BJ (cell line): ENCODE measurements around the gene MAN1B1. TPM values are rescaled to one million over a fixed set of nuclear protein-coding genes. Genes with fewer than 3 reads are reported as not detected.

Experiments
- CTCF ChIA-PET: fragments of 350-600 bp; formaldehyde crosslinking; extraction: SDS; loops from one replicate; lab custom pipeline; 2021; ENCODE audit warnings: antibody characterized with exemption, inconsistent platforms; lab: Yijun Ruan, JAX
- POLR2A ChIA-PET: fragments of 300-600 bp; sonication (Branson Sonifier 250); formaldehyde crosslinking; extraction: SDS; loops from one replicate; lab custom pipeline; 2021; ENCODE audit warnings: antibody characterized with exemption; lab: Charles Lee
- DNase-seq: peaks from one replicate; pipeline ENCODE4 v3.0.0-alpha.2; 2011; ENCODE audit warnings: low read depth
- H3K27me3 ChIP-seq: 2 replicates; pipeline ENCODE4 v1.6.0; 2011; ENCODE audit warnings: low read length; ENCODE audit not compliant: control insufficient read depth, insufficient read depth
- H3K36me3 ChIP-seq: 2 replicates; pipeline ENCODE4 v1.5.1; 2011; ENCODE audit warnings: low read length; ENCODE audit not compliant: control insufficient read depth, insufficient read depth
- H3K4me3 ChIP-seq: 2 replicates; pipeline ENCODE4 v1.5.1; 2011; ENCODE audit warnings: low read depth, mild to moderate bottlenecking, control low read depth, low read length
- polyA plus RNA-seq: library from polyadenylated mRNA; depleted of rRNA; stranded (reverse); fragments of >200 nt; gene quantifications from 2 replicates; pipeline ENCODE4 v1.2.3, GENCODE V29; 2011
- TF ChIP-seq, protein P1 (sequence below): IDR thresholded peaks from 2 replicates; pipeline ENCODE4 v1.5.1; 2011; ENCODE audit warnings: low read depth, mild to moderate bottlenecking, control low read depth, inconsistent platforms, low read length, moderate library complexity; ENCODE audit not compliant: insufficient read depth

The MAN1B1 gene
- polyA plus RNA-seq, 1 experiment = 80.0 TPM

DNA sequence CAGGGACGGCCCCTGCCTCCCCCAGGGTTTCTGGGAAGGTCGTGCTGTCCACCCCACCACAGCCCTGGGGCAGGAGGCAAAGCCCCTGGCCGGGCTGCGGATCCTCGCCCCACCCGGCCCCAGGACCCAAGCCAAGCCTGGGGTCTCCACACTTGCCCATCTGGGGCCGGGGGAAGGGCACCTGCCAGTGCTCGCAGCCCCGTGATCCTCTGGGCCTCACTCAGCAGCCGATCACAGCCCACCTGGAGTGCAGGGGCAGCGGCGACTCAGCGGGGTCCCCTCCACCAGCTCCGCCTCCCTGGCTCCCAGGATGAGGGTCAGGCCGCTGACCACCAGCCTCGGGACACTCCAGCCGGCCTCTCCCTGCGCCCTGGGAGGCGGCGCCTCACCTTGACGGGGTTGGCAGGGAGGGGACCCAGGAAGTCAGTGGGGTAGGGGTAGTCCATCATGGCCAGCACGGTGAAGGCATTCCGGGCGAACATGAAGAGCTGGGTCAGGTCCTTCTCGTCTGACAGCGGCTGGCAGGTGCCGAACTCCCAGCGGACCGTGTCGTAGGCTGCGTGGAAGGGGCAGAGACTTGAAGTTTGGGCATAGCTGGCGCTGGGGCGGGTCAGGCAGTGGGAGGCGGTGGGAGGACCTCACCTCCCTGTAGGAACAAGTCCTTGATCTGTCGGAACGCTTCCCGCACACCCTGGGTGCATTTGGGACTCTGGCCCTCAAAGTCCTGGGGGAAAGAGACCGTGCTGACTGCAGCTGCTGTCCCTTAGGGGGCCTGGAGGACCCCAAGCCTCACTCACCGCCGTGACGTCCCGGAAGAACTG, 26.0 kb downstream of the MAN1B1 start:
- CTCF ChIA-PET = interaction anchor here (0.9 to 1.5 kb wide), 2 partner anchors 7 to 124 kb away, joined by 3 to 9 read pairs; no protein-coding TSS in a partner anchor
- DNase-seq = no peak
- TF ChIP-seq, protein P1, sequence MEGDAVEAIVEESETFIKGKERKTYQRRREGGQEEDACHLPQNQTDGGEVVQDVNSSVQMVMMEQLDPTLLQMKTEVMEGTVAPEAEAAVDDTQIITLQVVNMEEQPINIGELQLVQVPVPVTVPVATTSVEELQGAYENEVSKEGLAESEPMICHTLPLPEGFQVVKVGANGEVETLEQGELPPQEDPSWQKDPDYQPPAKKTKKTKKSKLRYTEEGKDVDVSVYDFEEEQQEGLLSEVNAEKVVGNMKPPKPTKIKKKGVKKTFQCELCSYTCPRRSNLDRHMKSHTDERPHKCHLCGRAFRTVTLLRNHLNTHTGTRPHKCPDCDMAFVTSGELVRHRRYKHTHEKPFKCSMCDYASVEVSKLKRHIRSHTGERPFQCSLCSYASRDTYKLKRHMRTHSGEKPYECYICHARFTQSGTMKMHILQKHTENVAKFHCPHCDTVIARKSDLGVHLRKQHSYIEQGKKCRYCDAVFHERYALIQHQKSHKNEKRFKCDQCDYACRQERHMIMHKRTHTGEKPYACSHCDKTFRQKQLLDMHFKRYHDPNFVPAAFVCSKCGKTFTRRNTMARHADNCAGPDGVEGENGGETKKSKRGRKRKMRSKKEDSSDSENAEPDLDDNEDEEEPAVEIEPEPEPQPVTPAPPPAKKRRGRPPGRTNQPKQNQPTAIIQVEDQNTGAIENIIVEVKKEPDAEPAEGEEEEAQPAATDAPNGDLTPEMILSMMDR = no peak
- Histone ChIP-seq H3K36me3 (peaks cover 22% of the 10 kb centered on the region), H3K4me3 (no peak overlapping the region), H3K27me3 (no peaks in the 10 kb centered on the region)
- POLR2A ChIA-PET = no interaction called here

GRCh38 chr9:137113385-137114159, 26.8 kb downstream of the MAN1B1 start:
- POLR2A ChIA-PET = no interaction called here
- no peak for DNase-seq
- CTCF ChIA-PET = interaction anchor here (0.6 to 2.2 kb wide), 4 partner anchors 21 to 123 kb away, joined by 3 to 12 read pairs (median 6); partner anchors contain the start of genes NPDC1 and RNF224
- TF ChIP-seq, protein P1 = no peak
- H3K27me3 ChIP-seq = no peaks in the 10 kb centered on the region
- peak overlapping the region; percentile 66 for H3K4me3 ChIP-seq
- H3K36me3 ChIP-seq = peaks cover 17% of the 10 kb centered on the region

GRCh38 chr9:137114220-137114612, 27.4 kb downstream of the MAN1B1 start:
- CTCF ChIA-PET = interaction anchor here (0.6 to 2.2 kb wide), 4 partner anchors 22 to 123 kb away, joined by 3 to 12 read pairs (median 6); partner anchors contain the start of genes NPDC1 and RNF224
- Histone ChIP-seq H3K27me3 (no peaks in the 10 kb centered on the region), H3K4me3 (peak overlapping the region; percentile 66), H3K36me3 (peaks cover 13% of the 10 kb centered on the region)
- TF ChIP-seq, protein P1 = no peak
- no peak for DNase-seq
- POLR2A ChIA-PET = no interaction called here

- Histone ChIP-seq H3K27me3 (no peaks in the 10 kb centered on the region), H3K4me3 (peak within 1 kb of the TSS; percentile 66), H3K36me3 (peaks cover 10% of the 10 kb centered on the region)
- CTCF ChIA-PET = interaction anchor here (0.6 to 2.2 kb wide), 3 partner anchors 68 to 416 kb away, joined by 3 to 12 read pairs (median 3); partner anchors contain the start of gene RNF224
- POLR2A ChIA-PET = no interaction called here
- TF ChIP-seq, protein P1 = no peak
- no peak for DNase-seq
Measured at GRCh38 chr9:137114613-137115393, 28.0 kb downstream of the MAN1B1 start, which contains the start of gene DPP7. Gene DPP7, minus strand, starts transcription at chr9:137114733. Its CDS starts 20 bp downstream, at chr9:137114713.
